H1 (cell line): ENCODE measurements around the gene MDFI. TPM values are rescaled to one million over a fixed set of nuclear protein-coding genes. Genes with fewer than 3 reads are reported as not detected.

Experiments used
- CTCF ChIA-PET: fragments of 300-600 bp; sonication (Branson Sonifier 250); formaldehyde crosslinking; loops from one replicate; lab custom pipeline; 2021; ENCODE audit not compliant: partially characterized antibody; lab: Charles Lee
- POLR2A ChIA-PET: fragments of 300-600 bp; sonication (Branson Sonifier 250); formaldehyde crosslinking; loops from one replicate; lab custom pipeline; 2021; ENCODE audit warnings: inconsistent platforms; ENCODE audit not compliant: partially characterized antibody; lab: Charles Lee
- DNase-seq, 2 experiments: peaks; one replicate each; pipeline versions ENCODE4 v3.0.0 to v3.0.0-alpha.2; 2010 to 2022; ENCODE audit warnings: low spot score in 2 of 2, low read depth in 1 of 2, mixed read lengths in 1 of 2
- FAIRE-seq: peaks from 2 replicates; lab custom pipeline; 2011; peaks lifted over from hg19 to GRCh38; lab: Jason Lieb, UNC
- H2AFZ ChIP-seq: 2 replicates; pipeline ENCODE4 v1.8.1; 2012; ENCODE audit warnings: low read length, inconsistent platforms
- H2AK5ac ChIP-seq: 2 replicates; pipeline ENCODE4 v1.6.1; 2013; ENCODE audit warnings: low read depth, low read length
- H2BK120ac ChIP-seq: replicated peaks from 2 replicates; pipeline ENCODE3; 2013; ENCODE audit warnings: low read depth, low read length, inconsistent platforms
- H2BK12ac ChIP-seq: 2 replicates; pipeline ENCODE4 v1.6.1; 2013; ENCODE audit warnings: low read depth, low read length
- H2BK15ac ChIP-seq: 2 replicates; pipeline ENCODE4 v1.6.1; 2013; ENCODE audit warnings: low read length
- H2BK20ac ChIP-seq: 2 replicates; pipeline ENCODE4 v1.6.1; 2013; ENCODE audit warnings: low read length
- H2BK5ac ChIP-seq: 2 replicates; pipeline ENCODE4 v1.6.1; 2013; ENCODE audit warnings: low read depth, low read length
- H3K14ac ChIP-seq: 2 replicates; pipeline ENCODE4 v1.6.1; 2013; ENCODE audit warnings: inconsistent platforms; ENCODE audit not compliant: insufficient read length
- H3K18ac ChIP-seq: 2 replicates; pipeline ENCODE4 v1.6.1; 2013; ENCODE audit warnings: low read length; ENCODE audit errors: extremely low read depth
- H3K23ac ChIP-seq: 2 replicates; pipeline ENCODE4 v1.6.1; 2013; ENCODE audit warnings: inconsistent platforms; ENCODE audit not compliant: insufficient read length
- H3K23me2 ChIP-seq: 2 replicates; pipeline ENCODE4 v1.6.1; 2013; ENCODE audit warnings: low read depth, low read length
- H3K27ac ChIP-seq: 2 replicates; pipeline ENCODE4 v1.6.1; 2011; ENCODE audit warnings: low read depth, low read length, inconsistent platforms
- H3K27me3 ChIP-seq, 4 experiments: replicated peaks in 1 of 4; 1 replicate in 1 of 4; 2 replicates in 3 of 4; pipeline versions ENCODE4 v1.6.1 to v1.8.1; 2011 to 2013; ENCODE audit warnings: low read length in 3 of 4, mild to moderate bottlenecking in 3 of 4, inconsistent platforms in 2 of 4, mixed read lengths in 2 of 4, moderate library complexity in 1 of 4; ENCODE audit not compliant: control insufficient read depth in 3 of 4, insufficient read depth in 3 of 4; ENCODE audit errors: extremely low read depth in 1 of 4
- H3K36me3 ChIP-seq, 4 experiments: 2 replicates each; pipeline versions ENCODE4 v1.6.1 to v1.8.1; 2011 to 2013; ENCODE audit warnings: mild to moderate bottlenecking in 4 of 4, low read length in 3 of 4, moderate library complexity in 2 of 4, control low read depth in 1 of 4, inconsistent platforms in 1 of 4; ENCODE audit not compliant: insufficient read depth in 4 of 4, control insufficient read depth in 2 of 4
- H3K4ac ChIP-seq: replicated peaks from 2 replicates; pipeline ENCODE3; 2013; ENCODE audit warnings: low read length, low read depth, mixed read lengths, inconsistent platforms; ENCODE audit not compliant: insufficient read length
- H3K4me1 ChIP-seq, 4 experiments: replicated peaks in 1 of 4; 1 replicate in 1 of 4; 2 replicates in 3 of 4; pipeline versions ENCODE4 v1.6.1 to v1.8.1; 2011 to 2013; ENCODE audit warnings: low read length in 3 of 4, inconsistent platforms in 2 of 4, mixed read lengths in 1 of 4; ENCODE audit not compliant: insufficient read depth in 4 of 4, control insufficient read depth in 3 of 4
- H3K4me2 ChIP-seq, 2 experiments: 2 replicates each; pipeline versions ENCODE4 v1.6.1 to v1.8.1; 2011 to 2013; ENCODE audit warnings: low read depth in 2 of 2, low read length in 2 of 2, control low read depth in 1 of 2, inconsistent platforms in 1 of 2, mild to moderate bottlenecking in 1 of 2; ENCODE audit not compliant: insufficient read depth in 1 of 2
- H3K4me3 ChIP-seq, 4 experiments: fragments of 200-600, 300-600 bp in 1 of 4; sonication (generic), shearing (Covaris generic), sonication (Bioruptor Twin) in 1 of 4; 2 replicates each; pipeline versions ENCODE4 v1.5.1 to v1.8.1; 2011 to 2016; ENCODE audit warnings: low read length in 4 of 4, low read depth in 3 of 4, control low read depth in 2 of 4, inconsistent platforms in 2 of 4, mild to moderate bottlenecking in 2 of 4, mixed read lengths in 1 of 4, moderate library complexity in 1 of 4; ENCODE audit not compliant: insufficient read depth in 2 of 4; ENCODE audit errors: extremely low read depth in 1 of 4
- H3K56ac ChIP-seq: replicated peaks from 2 replicates; pipeline ENCODE3; 2013; ENCODE audit warnings: low read depth, mild to moderate bottlenecking, mixed read lengths, low read length, inconsistent platforms; ENCODE audit not compliant: insufficient read length
- H3K79me1 ChIP-seq: 2 replicates; pipeline ENCODE4 v1.6.1; 2013; ENCODE audit warnings: low read depth, low read length, control low read depth
- H3K79me2 ChIP-seq, 2 experiments: 2 replicates each; pipeline versions ENCODE4 v1.6.1 to v1.8.1; 2012 to 2013; ENCODE audit warnings: low read length in 2 of 2, mild to moderate bottlenecking in 2 of 2, inconsistent platforms in 1 of 2; ENCODE audit not compliant: insufficient read depth in 2 of 2, control insufficient read depth in 1 of 2
- H3K9ac ChIP-seq, 4 experiments: replicated peaks in 1 of 4; 1 replicate in 1 of 4; 2 replicates in 3 of 4; pipeline versions ENCODE4 v1.6.1 to v1.8.1; 2011 to 2013; ENCODE audit warnings: low read depth in 3 of 4, low read length in 3 of 4, control low read depth in 2 of 4, mild to moderate bottlenecking in 2 of 4, moderate library complexity in 2 of 4, inconsistent platforms in 1 of 4; ENCODE audit errors: extremely low read depth in 1 of 4
- H3K9me3 ChIP-seq, 2 experiments: 2 replicates each; pipeline versions ENCODE4 v1.6.1 to v1.8.1; 2012 to 2013; ENCODE audit warnings: mild to moderate bottlenecking in 2 of 2, moderate library complexity in 2 of 2, control low read depth in 1 of 2, inconsistent platforms in 1 of 2, low read depth in 1 of 2, low read length in 1 of 2, mixed read lengths in 1 of 2; ENCODE audit not compliant: insufficient read depth in 2 of 2
- H4K20me1 ChIP-seq, 2 experiments: replicated peaks in 1 of 2; 2 replicates each; pipeline versions ENCODE3 to v1.8.1; 2011 to 2013; ENCODE audit warnings: inconsistent platforms in 2 of 2, low read length in 2 of 2, mild to moderate bottlenecking in 1 of 2; ENCODE audit not compliant: insufficient read depth in 2 of 2, control insufficient read depth in 1 of 2
- H4K5ac ChIP-seq: 2 replicates; pipeline ENCODE4 v1.6.1; 2013; ENCODE audit warnings: low read length, low read depth, mixed read lengths, inconsistent platforms; ENCODE audit not compliant: insufficient read length
- H4K8ac ChIP-seq: 2 replicates; pipeline ENCODE4 v1.8.0; 2013; ENCODE audit warnings: mild to moderate bottlenecking, moderate library complexity, low read length, inconsistent platforms; ENCODE audit not compliant: insufficient read depth; ENCODE audit errors: extremely low read depth
- H4K91ac ChIP-seq: replicated peaks from 2 replicates; pipeline ENCODE3; 2013; ENCODE audit warnings: low read length, mixed read lengths, inconsistent platforms; ENCODE audit not compliant: insufficient read length
- CBX5 ChIP-seq: fragments of 300-800, 300-1000 bp; sonication (generic); IDR thresholded peaks from 2 replicates; pipeline ENCODE4 v1.7.1; 2016; ENCODE audit warnings: antibody characterized with exemption, low read length, low read depth
- CBX8 ChIP-seq: fragments of 300-800, 300-1000 bp; sonication (generic); IDR thresholded peaks from 2 replicates; pipeline ENCODE4 v1.7.1; 2016; ENCODE audit warnings: low read depth, low read length, borderline replicate concordance
- CEBPB ChIP-seq: IDR thresholded peaks from 2 replicates; pipeline ENCODE4 v1.6.1; 2012; ENCODE audit warnings: low read depth, low read length
- CREB1 ChIP-seq: IDR thresholded peaks from 2 replicates; pipeline ENCODE4 v1.6.1; 2012; ENCODE audit warnings: inconsistent platforms
- E2F6 ChIP-seq: IDR thresholded peaks from 2 replicates; pipeline ENCODE4 v1.6.1; 2012; ENCODE audit warnings: inconsistent platforms
- GABPA ChIP-seq: IDR thresholded peaks from 2 replicates; pipeline ENCODE4 v1.6.1; 2011; ENCODE audit warnings: mild to moderate bottlenecking, low read length, moderate library complexity, borderline replicate concordance; ENCODE audit not compliant: insufficient read depth
- HDAC2 ChIP-seq, 2 experiments: fragments of 300-600 bp in 1 of 2; sonication (generic) in 1 of 2; IDR thresholded peaks; 2 replicates each; pipeline ENCODE4 v1.6.1; 2011 to 2012; ENCODE audit warnings: low read depth in 2 of 2, low read length in 2 of 2, mild to moderate bottlenecking in 2 of 2, moderate library complexity in 2 of 2, borderline replicate concordance in 1 of 2, inconsistent platforms in 1 of 2
- JUN ChIP-seq: IDR thresholded peaks from 2 replicates; pipeline ENCODE4 v1.6.1; 2011; ENCODE audit warnings: low read depth, mild to moderate bottlenecking, improper control_type of control experiment, low read length
- NANOG ChIP-seq: IDR thresholded peaks from 2 replicates; pipeline ENCODE4 v1.6.1; 2011; ENCODE audit warnings: low read length, low read depth, mild to moderate bottlenecking, inconsistent platforms; ENCODE audit not compliant: insufficient read depth, poor library complexity, severe bottlenecking
- PHF8 ChIP-seq: fragments of 200-600 bp; sonication (generic); conservative IDR thresholded peaks from 2 replicates; pipeline ENCODE4 v1.7.1; 2012; ENCODE audit warnings: low read depth, mild to moderate bottlenecking, inconsistent platforms, low read length, moderate library complexity
- POLR2A ChIP-seq, 2 experiments: IDR thresholded peaks; 1 replicate in 1 of 2; 2 replicates in 1 of 2; pipeline ENCODE4 v1.6.1; 2011; ENCODE audit warnings: low read depth in 2 of 2, low read length in 2 of 2, mild to moderate bottlenecking in 2 of 2; ENCODE audit errors: control extremely low read depth in 1 of 2
- POLR2AphosphoS5 ChIP-seq: IDR thresholded peaks from 2 replicates; pipeline ENCODE4 v1.6.1; 2011; ENCODE audit warnings: low read depth, low read length
- SIRT6 ChIP-seq: IDR thresholded peaks from one replicate; pipeline ENCODE4 v1.7.1; 2012; ENCODE audit warnings: low read length, inconsistent platforms
- SP1 ChIP-seq: IDR thresholded peaks from 2 replicates; pipeline ENCODE4 v1.6.1; 2011; ENCODE audit warnings: low read depth, low read length
- SUZ12 ChIP-seq: fragments of 200-600 bp; sonication (generic); IDR thresholded peaks from 2 replicates; pipeline ENCODE4 v1.6.1; 2012; ENCODE audit warnings: mild to moderate bottlenecking, inconsistent platforms, low read length, moderate library complexity, mixed read lengths
- WGBS, 2 experiments: shearing (Covaris generic) in 1 of 2; methylation state at CpG; one replicate each; pipeline versions ENCODE4 v1.1.6 to v1.1.7; 2013 to 2015; ENCODE audit warnings: low lambda C conversion rate in 2 of 2, mixed read lengths in 2 of 2, inconsistent platforms in 1 of 2, low coverage in 1 of 2, missing lambda C conversion rate in 1 of 2; ENCODE audit not compliant: insufficient replicate concordance in 2 of 2, insufficient coverage in 1 of 2, insufficient read length in 1 of 2; ENCODE audit errors: extremely low coverage in 1 of 2, missing lambda C conversion rate in 1 of 2; 5-methylcytosine and 5-hydroxymethylcytosine counted together
- polyA plus RNA-seq, 7 experiments: library from polyadenylated mRNA; depleted of rRNA in 3 of 7; stranded (reverse) in 5 of 7; unstranded in 2 of 7; fragments of >200 nt in 5 of 7; fragments of 200-250 nt in 2 of 7; gene quantifications; 1 replicate in 5 of 7; 2 replicates in 1 of 7; 4 replicates in 1 of 7; pipeline versions ENCODE4 v1.2.1 to v1.2.3, GENCODE V29; 2011 to 2013; ENCODE audit warnings: missing spikeins in 2 of 7, mixed read lengths in 2 of 7
- total RNA-seq: library from RNA; stranded (reverse); fragmentation: NEBNext Ultra II Directional; extraction: Animal tissue kit (Norgen Biotek cat#: 25700); gene quantifications from 2 replicates; pipeline ENCODE4 v1.2.1, GENCODE V29; 2021

The MDFI gene
- total and polyA plus RNA-seq, 2 of the 8 experiments (the other 6 are each of a cell fraction or from before 2014, with no cell fraction given) = 41.0 to 65.6 TPM

GRCh38 chr6:41663568-41663967 is 25.3 kb downstream of the MDFI start:
- Histone ChIP-seq H4K8ac (no peak overlapping the region), H3K79me1 (no peaks in the 10 kb centered on the region), H2BK12ac (no peak overlapping the region), H3K4me2 (no peak overlapping the region), H3K9ac (no peak overlapping the region), H2BK15ac (no peak overlapping the region), H3K23ac (no peak overlapping the region), H2AFZ (no peak overlapping the region), H2AK5ac (no peak overlapping the region), H3K4ac (no peak overlapping the region), H3K56ac (no peak overlapping the region), H3K9me3 (no peaks in the 10 kb centered on the region), H3K27ac (no peak overlapping the region), H2BK5ac (no peak overlapping the region), H4K5ac (no peak overlapping the region), H2BK20ac (no peak overlapping the region), H3K4me3 (no peak overlapping the region), H3K36me3 (no peaks in the 10 kb centered on the region), H3K27me3 (no peaks in the 10 kb centered on the region), H3K23me2 (no peaks in the 10 kb centered on the region; the same call in 1 of the 2 replicates), H3K18ac (no peak overlapping the region), H3K14ac (no peak overlapping the region), H4K91ac (no peak overlapping the region), H3K79me2 (no peaks in the 10 kb centered on the region), H2BK120ac (no peak overlapping the region), H3K4me1 (peaks cover 0 to 3% (median under 1%) of the 10 kb centered on the region in 4 experiments; a peak in 3 of 7 replicates), H4K20me1 (no peaks in the 10 kb centered on the region)
- WGBS, 2 experiments = 84% methylated on average over 5 of the region's 5 CpGs; no CpG with 5 or more reads in 1 of the 2 experiments
- DNase-seq (no peak), FAIRE-seq (no peak)
- ChIA-PET CTCF (interaction anchor here (0.6 to 2.5 kb wide), 10 partner anchors 9 to 296 kb away, joined by 3 to 13 read pairs (median 3); no protein-coding TSS in a partner anchor), POLR2A (no interaction called here)
- TF ChIP-seq POLR2A (IDR thresholded peaks at IDR 0.05; ENCODE audit: control extremely low read depth in 1 of 2, low read depth in 2 of 2, low read length in 2 of 2) = no peak
- TF ChIP-seq E2F6 = no peak
- TF ChIP-seq SUZ12 = no peak
- TF ChIP-seq NANOG = no peak
- no peak for TF ChIP-seq POLR2AphosphoS5
- no peak for TF ChIP-seq SP1
- no peak for TF ChIP-seq SIRT6
- no peak for TF ChIP-seq HDAC2 (IDR thresholded peaks at IDR 0.05; ENCODE audit: borderline replicate concordance in 1 of 2, low read depth in 2 of 2, low read length in 2 of 2)
- no peak for TF ChIP-seq PHF8
- no peak for TF ChIP-seq CREB1
- no peak for TF ChIP-seq GABPA
- no peak for TF ChIP-seq CBX8
- TF ChIP-seq CEBPB = no peak
- TF ChIP-seq CBX5 = no peak
- no peak for TF ChIP-seq JUN
